ENCODE results near the gene BUD31.

GRCh38 chr7:99359465-99360154, 49.2 kb upstream of the BUD31 start:
- TF ChIP-seq CTCF (IDR thresholded peaks at IDR 0.05) (no peak), POLR2A (IDR thresholded peaks at IDR 0.05) (no peak)
